Endothelial cell of umbilical vein (primary cell): ENCODE measurements around the gene FAM83F. TPM values are rescaled to one million over a fixed set of nuclear protein-coding genes. Genes with fewer than 3 reads are reported as not detected.

Source experiments
- BruUV-seq: library from RNA; stranded (reverse); fragments of 400-500 nt; replicated peaks from 2 replicates; lab custom pipeline; 2021; lab: Mats Ljungman, UMichigan
- CTCF ChIA-PET: fragments of 300-600, 350-600 bp; sonication (Branson Sonifier 250); formaldehyde crosslinking; loops from one replicate; lab custom pipeline; 2021; ENCODE audit warnings: antibody characterized with exemption, inconsistent platforms; lab: Charles Lee
- POLR2A ChIA-PET: fragments of 300-600, 350-600 bp; sonication (Branson Sonifier 250); formaldehyde crosslinking; loops from one replicate; lab custom pipeline; 2021; ENCODE audit warnings: antibody characterized with exemption, inconsistent platforms; lab: Charles Lee
- DNase-seq: peaks from one replicate; pipeline ENCODE4 v3.0.0-alpha.2; 2011; ENCODE audit warnings: low read depth, low spot score
- FAIRE-seq: peaks from 2 replicates; lab custom pipeline; 2011; peaks lifted over from hg19 to GRCh38; lab: Jason Lieb, UNC
- H2AFZ ChIP-seq: 2 replicates; pipeline ENCODE4 v1.6.0; 2012; ENCODE audit warnings: low read depth, low read length, control low read depth, inconsistent platforms
- H3K27ac ChIP-seq: 2 replicates; pipeline ENCODE4 v1.5.1; 2011; ENCODE audit warnings: low read depth, mild to moderate bottlenecking, control low read depth, low read length, moderate library complexity; ENCODE audit not compliant: insufficient read depth
- H3K27me3 ChIP-seq, 2 experiments: 2 replicates each; pipeline versions ENCODE4 v1.6.0 to v1.6.1; 2011; ENCODE audit warnings: low read length in 2 of 2, mixed read lengths in 1 of 2; ENCODE audit not compliant: control insufficient read depth in 2 of 2, insufficient read depth in 2 of 2
- H3K36me3 ChIP-seq, 2 experiments: 2 replicates in 1 of 2; 3 replicates in 1 of 2; pipeline ENCODE4 v1.5.1; 2011; ENCODE audit warnings: low read length in 2 of 2, mild to moderate bottlenecking in 1 of 2, moderate library complexity in 1 of 2; ENCODE audit not compliant: control insufficient read depth in 2 of 2, insufficient read depth in 2 of 2; ENCODE audit errors: extremely low read depth in 1 of 2
- H3K4me1 ChIP-seq: 3 replicates; pipeline ENCODE4 v1.5.1; 2011; ENCODE audit warnings: mild to moderate bottlenecking, low read length; ENCODE audit not compliant: control insufficient read depth, insufficient read depth; ENCODE audit errors: extremely low read depth
- H3K4me2 ChIP-seq: 2 replicates; pipeline ENCODE4 v1.6.1; 2011; ENCODE audit warnings: low read length, control low read depth, mixed read lengths; ENCODE audit not compliant: insufficient read depth
- H3K4me3 ChIP-seq, 3 experiments: fragments of 200-600 bp in 1 of 3; sonication (generic), shearing (Covaris generic) in 1 of 3; replicated peaks in 1 of 3; 2 replicates each; pipeline ENCODE4 v1.5.1; 2011 to 2016; ENCODE audit warnings: control low read depth in 3 of 3, low read length in 3 of 3, mild to moderate bottlenecking in 2 of 3, inconsistent platforms in 1 of 3, low read depth in 1 of 3, moderate library complexity in 1 of 3; ENCODE audit not compliant: insufficient read depth in 1 of 3
- H3K79me2 ChIP-seq: 2 replicates; pipeline ENCODE4 v1.6.0; 2012; ENCODE audit warnings: low read length, inconsistent platforms; ENCODE audit not compliant: control insufficient read depth, insufficient read depth
- H3K9ac ChIP-seq: replicated peaks from 2 replicates; pipeline ENCODE3; 2011; ENCODE audit warnings: low read length, control low read depth; ENCODE audit not compliant: insufficient read depth; ENCODE audit errors: extremely low read depth
- H3K9me1 ChIP-seq: replicated peaks from 3 replicates; pipeline ENCODE4 v1.6.0; 2011; ENCODE audit warnings: mild to moderate bottlenecking, low read length; ENCODE audit not compliant: control insufficient read depth, insufficient read depth; ENCODE audit errors: extremely low read depth
- H3K9me3 ChIP-seq: replicated peaks from 2 replicates; pipeline ENCODE4 v1.5.1; 2012; ENCODE audit warnings: low read length, inconsistent platforms; ENCODE audit not compliant: control insufficient read depth, insufficient read depth
- H4K20me1 ChIP-seq: replicated peaks from 2 replicates; pipeline ENCODE3; 2011; ENCODE audit warnings: mild to moderate bottlenecking, low read length; ENCODE audit not compliant: control insufficient read depth, insufficient read depth; ENCODE audit errors: extremely low read depth
- CTCF ChIP-seq, 2 donors: IDR thresholded peaks; 1 replicate in 1 of 2; 2 replicates in 1 of 2; pipeline ENCODE4 v1.5.1; 2011; ENCODE audit warnings: low read length in 2 of 2, mild to moderate bottlenecking in 2 of 2, moderate library complexity in 2 of 2, control low read depth in 1 of 2, inconsistent platforms in 1 of 2, low read depth in 1 of 2; ENCODE audit not compliant: insufficient read depth in 1 of 2; ENCODE audit errors: extremely low read depth in 1 of 2
- EZH2 ChIP-seq: IDR thresholded peaks from 2 replicates; pipeline ENCODE4 v1.6.1; 2012; ENCODE audit warnings: borderline replicate concordance, low read depth, mild to moderate bottlenecking, moderate library complexity, low read length, inconsistent platforms; ENCODE audit not compliant: severe bottlenecking
- FOS ChIP-seq: IDR thresholded peaks from 2 replicates; pipeline ENCODE4 v1.6.1; 2011; ENCODE audit warnings: mild to moderate bottlenecking, low read length, moderate library complexity, borderline replicate concordance; ENCODE audit not compliant: insufficient read depth
- GATA2 ChIP-seq: IDR thresholded peaks from 2 replicates; pipeline ENCODE4 v1.7.0; 2011; ENCODE audit warnings: low read depth, mild to moderate bottlenecking, moderate library complexity, mixed read lengths, low read length; ENCODE audit not compliant: insufficient read length, insufficient read depth
- JUN ChIP-seq: IDR thresholded peaks from 2 replicates; pipeline ENCODE4 v1.6.1; 2011; ENCODE audit warnings: borderline replicate concordance, low read depth; ENCODE audit not compliant: insufficient read length, insufficient read depth
- MAX ChIP-seq: IDR thresholded peaks from 2 replicates; pipeline ENCODE4 v1.6.1; 2011; ENCODE audit not compliant: insufficient read depth, insufficient read length
- MYC ChIP-seq: IDR thresholded peaks from one replicate; pipeline ENCODE4 v1.6.1; 2011; ENCODE audit warnings: mild to moderate bottlenecking, low read depth, low read length
- POLR2A ChIP-seq: IDR thresholded peaks from 2 replicates; pipeline ENCODE4 v1.6.1; 2012; ENCODE audit warnings: low read depth, mild to moderate bottlenecking, control low read depth, low read length
- POLR2AphosphoS5 ChIP-seq: IDR thresholded peaks from 2 replicates; pipeline ENCODE4 v1.6.1; 2012; ENCODE audit warnings: low read depth, mild to moderate bottlenecking, control low read depth, low read length, moderate library complexity; ENCODE audit not compliant: insufficient read depth
- dilution Hi-C: fragments of 300-500 bp; cut with MboI; formaldehyde crosslinking; loops from one replicate; pipeline ENCODE4 v1.15.0; 2019; ENCODE audit warnings: low sequenced_read_pairs; ENCODE audit not compliant: extremely low pct_ligation_motif_present
- intact Hi-C: fragments of 100-400 bp; cut with micrococcal nuclease; formaldehyde crosslinking; loops from one replicate; pipeline ENCODE4 v1.10.0; 2022
- polyA plus RNA-seq, 4 experiments: library from polyadenylated mRNA; depleted of rRNA in 3 of 4; stranded (reverse) in 3 of 4; unstranded in 1 of 4; fragments of >200 nt; gene quantifications; 2 replicates each; pipeline versions ENCODE4 v1.2.1 to v1.2.3, GENCODE V29; 2011 to 2012; ENCODE audit warnings: missing spikeins in 1 of 4
- total RNA-seq: library from RNA; stranded (reverse); gene quantifications from 2 replicates; pipeline ENCODE4 v1.2.3, GENCODE V29; 2021

FAM83F gene
- total and polyA plus RNA-seq, 2 donors (not counting 3 experiments of a cell fraction or from before 2014, with no cell fraction given): not detected

DNA sequence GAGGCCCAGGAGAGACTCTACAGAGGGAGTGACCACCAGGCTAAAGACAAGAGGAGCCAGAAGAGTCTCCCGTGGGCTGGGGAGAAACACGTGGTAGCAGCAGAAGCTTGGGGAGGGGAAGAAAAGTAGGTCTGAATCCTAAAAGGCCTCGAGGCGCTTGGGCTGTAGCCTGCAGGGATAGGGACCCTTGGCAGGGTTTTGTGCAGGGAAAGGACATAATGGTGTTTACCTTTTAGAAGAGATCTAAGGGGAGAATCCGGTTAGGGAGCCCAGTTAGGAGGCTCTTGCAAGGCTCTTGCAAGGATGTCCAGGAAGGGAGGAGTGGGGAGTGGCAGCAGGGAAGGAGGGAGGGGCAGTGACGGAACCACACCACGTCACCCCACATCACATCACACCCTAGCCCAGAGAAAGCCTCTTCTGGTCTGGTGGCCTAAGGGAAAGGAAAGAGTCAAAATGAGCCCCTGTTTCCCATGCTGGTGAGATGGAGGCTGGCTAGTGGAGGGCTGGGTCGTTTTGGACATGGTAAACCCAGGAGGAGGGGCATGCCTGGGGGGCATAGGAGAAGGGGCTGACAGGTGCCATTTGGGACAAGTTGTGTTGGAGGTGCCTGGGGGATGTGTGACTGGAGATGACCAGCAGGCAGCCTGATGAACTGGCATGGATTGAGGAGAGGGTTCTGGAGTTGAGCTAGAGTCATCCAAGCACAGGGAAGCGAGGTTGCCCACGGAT is 6.2 kb upstream of the FAM83F start:
- no peak overlapping the region for H3K9ac ChIP-seq
- H3K4me1 ChIP-seq: no peaks in the 10 kb centered on the region
- H4K20me1 ChIP-seq: no peaks in the 10 kb centered on the region
- intact Hi-C loops: no loop called here
- ChIA-PET POLR2A (no interaction called here), CTCF (interaction anchor here (1.0 kb wide), 1 partner anchor 55 kb away, joined by 3 read pairs; no protein-coding TSS in a partner anchor)
- no peak overlapping the region for H3K27ac ChIP-seq
- DNase-seq (no peak), FAIRE-seq (no peak)
- peaks cover 0 to 12% of the 10 kb centered on the region in 2 experiments for H3K27me3 ChIP-seq
- H3K9me3 ChIP-seq: no peaks in the 10 kb centered on the region
- dilution Hi-C loops: no loop called here
- H3K36me3 ChIP-seq: no peaks in the 10 kb centered on the region
- no peaks in the 10 kb centered on the region for H3K9me1 ChIP-seq
- no peaks in the 10 kb centered on the region for H3K79me2 ChIP-seq
- no peak overlapping the region for H2AFZ ChIP-seq
- no peak for TF ChIP-seq GATA2
- no peak for TF ChIP-seq CTCF (IDR thresholded peaks at IDR 0.05; ENCODE audit: extremely low read depth in 1 of 2, insufficient read depth in 1 of 2, low read depth in 1 of 2, low read length in 2 of 2)
- TF ChIP-seq MAX: no peak
- TF ChIP-seq JUN: no peak
- no peak for TF ChIP-seq POLR2AphosphoS5
- no peak for TF ChIP-seq POLR2A
- TF ChIP-seq MYC: no peak
- no peak for TF ChIP-seq EZH2
- TF ChIP-seq FOS: no peak
- BruUV-seq: no TSS peak
- H3K4me3 ChIP-seq: no peak overlapping the region
- H3K4me2 ChIP-seq: no peak overlapping the region
